AG04449 (cell line): ENCODE data around the gene WDR33.

Experiments
- CTCF ChIA-PET: fragments of 350-600 bp; formaldehyde crosslinking; extraction: SDS; loops from one replicate; lab custom pipeline; 2021; ENCODE audit warnings: antibody characterized with exemption; lab: Yijun Ruan, JAX
- POLR2A ChIA-PET: fragments of 400-600, 350-600 bp; formaldehyde crosslinking; extraction: SDS; loops from one replicate; lab custom pipeline; 2020; ENCODE audit warnings: antibody characterized with exemption, inconsistent platforms; lab: Yijun Ruan, JAX
- DNase-seq: peaks from one replicate; pipeline ENCODE4 v3.0.0-alpha.2; 2010; ENCODE audit warnings: low read depth, low spot score
- H3K4me3 ChIP-seq: 2 replicates; pipeline ENCODE4 v1.5.1; 2011; ENCODE audit warnings: low read depth, mild to moderate bottlenecking, control low read depth, low read length
- TF ChIP-seq, protein P1 (sequence below): IDR thresholded peaks from one replicate; pipeline ENCODE4 v1.5.1; 2011; ENCODE audit warnings: mild to moderate bottlenecking, moderate library complexity, low read length, control low read depth, inconsistent platforms; ENCODE audit not compliant: insufficient read depth; ENCODE audit errors: missing control alignments

The WDR33 gene

DNA sequence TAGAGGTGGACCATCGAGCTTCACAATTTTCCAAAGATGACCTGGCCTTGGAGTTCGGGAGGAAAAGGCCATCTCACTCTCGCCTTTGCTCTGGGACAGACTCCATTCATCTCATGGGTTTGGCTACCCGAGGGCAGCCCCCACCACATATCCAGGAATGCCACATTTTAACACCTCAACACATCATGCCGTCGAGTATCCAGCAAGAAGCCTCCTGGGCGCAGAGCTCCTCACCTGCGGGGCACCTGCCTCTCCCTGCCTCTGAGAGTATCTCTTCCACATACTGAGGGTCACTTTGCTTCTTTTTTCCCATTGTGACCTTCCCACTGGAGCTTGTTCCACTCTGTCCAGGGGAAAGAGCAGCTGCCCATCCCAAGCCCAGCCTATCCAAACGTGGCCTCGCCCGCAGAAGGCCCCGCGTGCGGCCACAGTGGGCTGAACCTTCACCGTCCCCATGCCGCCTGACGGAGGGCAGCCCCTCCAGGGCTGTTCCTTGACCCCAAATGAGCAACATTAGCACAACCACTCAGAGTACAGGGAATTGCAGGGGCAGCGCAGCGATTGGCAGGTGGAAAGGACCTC lies 130.2 kb downstream of the WDR33 start:
- CTCF ChIA-PET, result interaction anchor here (0.6 to 3.8 kb wide), 3 partner anchors 14 to 201 kb away, joined by 3 to 13 read pairs (median 3); no protein-coding TSS in a partner anchor
- TF ChIP-seq, protein P1, sequence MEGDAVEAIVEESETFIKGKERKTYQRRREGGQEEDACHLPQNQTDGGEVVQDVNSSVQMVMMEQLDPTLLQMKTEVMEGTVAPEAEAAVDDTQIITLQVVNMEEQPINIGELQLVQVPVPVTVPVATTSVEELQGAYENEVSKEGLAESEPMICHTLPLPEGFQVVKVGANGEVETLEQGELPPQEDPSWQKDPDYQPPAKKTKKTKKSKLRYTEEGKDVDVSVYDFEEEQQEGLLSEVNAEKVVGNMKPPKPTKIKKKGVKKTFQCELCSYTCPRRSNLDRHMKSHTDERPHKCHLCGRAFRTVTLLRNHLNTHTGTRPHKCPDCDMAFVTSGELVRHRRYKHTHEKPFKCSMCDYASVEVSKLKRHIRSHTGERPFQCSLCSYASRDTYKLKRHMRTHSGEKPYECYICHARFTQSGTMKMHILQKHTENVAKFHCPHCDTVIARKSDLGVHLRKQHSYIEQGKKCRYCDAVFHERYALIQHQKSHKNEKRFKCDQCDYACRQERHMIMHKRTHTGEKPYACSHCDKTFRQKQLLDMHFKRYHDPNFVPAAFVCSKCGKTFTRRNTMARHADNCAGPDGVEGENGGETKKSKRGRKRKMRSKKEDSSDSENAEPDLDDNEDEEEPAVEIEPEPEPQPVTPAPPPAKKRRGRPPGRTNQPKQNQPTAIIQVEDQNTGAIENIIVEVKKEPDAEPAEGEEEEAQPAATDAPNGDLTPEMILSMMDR, result no peak
- DNase-seq, result no peak
- H3K4me3 ChIP-seq, result no peak overlapping the region
- POLR2A ChIA-PET, result interaction anchor here (1.3 kb wide), 1 partner anchor 21 kb away, joined by 3 read pairs; the partner anchor contains the start of gene SFT2D3

GRCh38 chr2:127679680-127680361 lies 131.2 kb downstream of the WDR33 start:
- TF ChIP-seq, protein P1, result no peak
- no peak overlapping the region for H3K4me3 ChIP-seq
- ChIA-PET POLR2A (interaction anchor here (1.3 kb wide), 1 partner anchor 22 kb away, joined by 3 read pairs; the partner anchor contains the start of gene SFT2D3), CTCF (interaction anchor here (0.6 to 3.8 kb wide), 3 partner anchors 15 to 200 kb away, joined by 3 to 13 read pairs (median 3); no protein-coding TSS in a partner anchor)
- no peak for DNase-seq

DNA sequence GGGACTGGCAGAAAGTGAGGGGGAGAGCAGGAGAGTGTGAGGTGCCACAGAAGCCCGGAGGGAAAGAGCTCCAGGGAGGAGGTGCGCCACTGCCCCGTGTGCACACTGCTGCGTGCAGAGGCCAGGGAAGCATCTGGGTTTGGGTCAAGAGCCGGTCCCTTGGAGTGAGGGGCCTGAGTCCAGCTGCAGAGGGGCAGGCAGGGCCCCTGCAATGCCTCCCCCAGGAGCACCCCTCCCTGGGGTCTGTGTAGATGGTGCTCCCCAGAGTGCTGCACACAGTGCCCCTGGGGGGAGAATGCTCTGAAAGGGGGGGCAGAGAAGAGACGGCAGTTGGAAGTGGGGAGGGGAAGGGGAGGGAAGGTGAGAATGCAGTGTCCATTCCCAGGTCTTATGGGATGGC lies 132.0 kb downstream of the WDR33 start:
- H3K4me3 ChIP-seq, result no peak overlapping the region
- TF ChIP-seq, protein P1, result no peak
- CTCF ChIA-PET, result no interaction called here
- no peak for DNase-seq
- POLR2A ChIA-PET, result no interaction called here

- H3K4me3 ChIP-seq, result no peak overlapping the region
- no peak for DNase-seq
- TF ChIP-seq, protein P1, result no peak
- CTCF ChIA-PET, result no interaction called here
- POLR2A ChIA-PET, result interaction anchor here (0.6 kb wide), 1 partner anchor 89 kb away, joined by 3 read pairs; no protein-coding TSS in a partner anchor
Measured at GRCh38 chr2:127678531-127678930, 132.4 kb downstream of the WDR33 start.

DNA sequence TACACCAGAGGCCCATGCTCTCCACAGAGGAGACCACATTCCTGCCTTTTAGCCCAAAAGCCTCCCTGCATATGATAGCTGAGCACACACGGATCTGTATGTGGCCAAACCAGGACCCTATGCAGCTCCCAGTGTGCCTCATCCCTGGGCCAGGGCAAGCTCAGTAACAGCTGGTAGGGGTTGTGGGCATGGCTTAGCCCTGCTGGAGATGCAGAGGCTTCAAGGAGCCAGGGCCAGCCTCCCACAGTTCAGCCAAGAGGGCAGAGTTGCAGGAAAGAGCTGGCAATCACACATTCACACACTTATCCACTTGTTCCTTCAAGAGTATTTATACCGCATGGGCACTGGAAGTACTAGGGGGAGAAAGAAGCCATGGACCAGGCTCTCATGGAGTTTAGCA lies 134.1 kb downstream of the WDR33 start:
- no peak overlapping the region for H3K4me3 ChIP-seq
- TF ChIP-seq, protein P1, result no peak
- POLR2A ChIA-PET, result interaction anchor here (1.0 kb wide), 1 partner anchor 39 kb away, joined by 4 read pairs; no protein-coding TSS in a partner anchor
- DNase-seq, result no peak
- CTCF ChIA-PET, result interaction anchor here (1.5 to 3.2 kb wide), 3 partner anchors 20 to 86 kb away, joined by 7 to 17 read pairs (median 9); no protein-coding TSS in a partner anchor
